ENCODE data around the gene SESTD1. TPM values are rescaled to one million over a fixed set of nuclear protein-coding genes. Genes with fewer than 3 reads are reported as not detected.
"Not testable (repeated sequence)": the region's sequence is repeated elsewhere in the genome, so short reads cannot be mapped to it uniquely, and the experiment has no call there.

Gene SESTD1
- total and polyA plus RNA-seq, 2 of the 4 experiments (the other 2 are of a cell fraction): 8.4 to 12.7 TPM

- H4K8ac ChIP-seq (ENCODE audit: low read depth in 2 of 2, low read length in 2 of 2); H3K56ac ChIP-seq (ENCODE audit: extremely low read depth, insufficient read depth, low read length); H4K91ac ChIP-seq (ENCODE audit: insufficient read depth, low read depth, low read length); H2AK5ac ChIP-seq (ENCODE audit: low read depth, low read length); CTCF ChIA-PET; H3K27ac ChIP-seq (ENCODE audit: insufficient read depth, low read length); H3K18ac ChIP-seq (ENCODE audit: low read depth, low read length); H3K9me3 ChIP-seq (ENCODE audit: control insufficient read depth, insufficient read depth, low read length); DNase-seq; H2BK120ac ChIP-seq (ENCODE audit: low read depth, low read length); H3K4me3 ChIP-seq (ENCODE audit: insufficient read depth, low read depth, low read length); H4K5ac ChIP-seq (ENCODE audit: low read depth, low read length); intact Hi-C loops (cut with micrococcal nuclease); H2AK9ac ChIP-seq (replicated peaks; ENCODE audit: low read depth, low read length, poor library complexity); H3K9me1 ChIP-seq (ENCODE audit: insufficient read depth, low read length); H3K9ac ChIP-seq (ENCODE audit: low read depth, low read length); H4K20me1 ChIP-seq (ENCODE audit: insufficient read depth, low read length); H3K27me3 ChIP-seq (ENCODE audit: control insufficient read depth, insufficient read depth, low read length); ATAC-seq (ENCODE audit: low read depth); BruUV-seq (replicated peaks); H3K4ac ChIP-seq (ENCODE audit: low read depth, low read length); H2BK5ac ChIP-seq (ENCODE audit: low read depth, low read length, poor library complexity, severe bottlenecking); POLR2A ChIA-PET (ENCODE audit: unreplicated experiment); H3K4me2 ChIP-seq (ENCODE audit: low read depth, low read length); H3K36me3 ChIP-seq (ENCODE audit: control insufficient read depth, insufficient read depth, low read length); in situ Hi-C loops (cut with MboI; ENCODE audit: low sequenced_read_pairs); dilution Hi-C loops (cut with HindIII; ENCODE audit: low sequenced_read_pairs, unreplicated experiment); H2BK15ac ChIP-seq (ENCODE audit: low read depth, low read length); H2BK20ac ChIP-seq (ENCODE audit: low read depth, low read length); H3K14ac ChIP-seq (replicated peaks; ENCODE audit: low read depth, low read length); H3K4me1 ChIP-seq (ENCODE audit: control insufficient read depth, insufficient read depth, low read length); H2AFZ ChIP-seq (replicated peaks; ENCODE audit: low read length, poor library complexity); H3K23ac ChIP-seq (ENCODE audit: low read depth, low read length): not testable (repeated sequence)
- 100% methylated on average over 2 of the region's 10 CpGs; no CpG with 5 or more reads in 1 of the 2 experiments for WGBS, 2 experiments (ENCODE audit: extremely low coverage in 2 of 2, insufficient read length in 1 of 2)
- H3K79me1 ChIP-seq (ENCODE audit: low read depth in 1 of 2, low read length in 2 of 2): peaks cover 5 to 25% of the 10 kb centered on the region in 2 experiments
Observed at GRCh38 chr2:179245843-179246242, 18.8 kb downstream of the SESTD1 start.
